Stimulated activated CD8-positive, alpha-beta memory T cell treated with anti-CD3 and anti-CD28 coated beads, Interleukin-7, amount 100 ng/mL, for 4 hours (primary cell): ENCODE results near the gene ATG14.
A peak's percentile ranks its signal among the peaks of the same experiment; 100 is the strongest.
"Not testable (repeated sequence)": the region's sequence is repeated elsewhere in the genome, so short reads cannot be mapped to it uniquely, and the experiment has no call there.

Experiments
- DNase-seq, 2 donors: peaks; one replicate each; pipeline ENCODE4 v3.0.0-alpha.2; 2020; ENCODE audit warnings: low read depth in 2 of 2

The ATG14 gene, protein sequence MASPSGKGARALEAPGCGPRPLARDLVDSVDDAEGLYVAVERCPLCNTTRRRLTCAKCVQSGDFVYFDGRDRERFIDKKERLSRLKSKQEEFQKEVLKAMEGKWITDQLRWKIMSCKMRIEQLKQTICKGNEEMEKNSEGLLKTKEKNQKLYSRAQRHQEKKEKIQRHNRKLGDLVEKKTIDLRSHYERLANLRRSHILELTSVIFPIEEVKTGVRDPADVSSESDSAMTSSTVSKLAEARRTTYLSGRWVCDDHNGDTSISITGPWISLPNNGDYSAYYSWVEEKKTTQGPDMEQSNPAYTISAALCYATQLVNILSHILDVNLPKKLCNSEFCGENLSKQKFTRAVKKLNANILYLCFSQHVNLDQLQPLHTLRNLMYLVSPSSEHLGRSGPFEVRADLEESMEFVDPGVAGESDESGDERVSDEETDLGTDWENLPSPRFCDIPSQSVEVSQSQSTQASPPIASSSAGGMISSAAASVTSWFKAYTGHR

GRCh38 chr14:55411426-55412389, at the start of gene ATG14:
Gene ATG14 (minus strand): TSS chr14:55411830. CDS start chr14:55411822, 8 bp downstream.
- peak; percentile 63 to 69 for DNase-seq

DNA sequence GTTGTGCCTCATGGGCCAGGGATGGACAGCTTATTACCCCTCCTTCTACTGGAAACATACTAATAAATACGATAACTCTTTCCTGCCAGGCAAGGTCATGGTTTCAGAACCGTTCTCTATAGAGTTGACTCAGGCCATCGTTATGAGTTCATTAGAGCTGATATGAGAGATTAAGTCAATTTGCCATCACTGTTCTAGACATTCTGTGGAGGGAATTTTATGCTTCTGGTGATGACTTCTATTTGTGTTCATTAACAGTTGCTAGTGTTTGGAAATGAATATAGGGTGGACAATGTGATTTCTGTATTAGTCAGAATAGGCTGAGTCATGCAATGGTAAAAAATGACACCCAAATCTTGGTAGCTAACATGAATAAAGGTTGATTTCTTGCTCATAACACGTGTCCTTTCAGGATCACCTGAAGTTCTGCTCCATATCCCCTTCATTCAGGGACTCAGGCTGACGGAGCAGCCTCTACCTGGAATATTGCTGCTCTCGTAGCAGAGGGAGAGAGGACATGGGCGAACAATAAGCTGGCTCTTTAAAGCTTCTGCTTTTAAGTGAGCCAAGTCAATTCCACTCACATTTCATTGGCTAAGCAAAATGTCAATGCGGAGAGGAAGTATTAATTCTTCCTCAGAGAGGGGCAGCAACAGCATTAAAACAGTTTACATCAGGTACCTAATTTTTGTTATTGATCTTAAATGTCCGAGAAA, 47.3 kb upstream of the ATG14 start:
- DNase-seq, result no peak

- no peak for DNase-seq
Observed at GRCh38 chr14:55457496-55457895, 45.9 kb upstream of the ATG14 start.

- DNase-seq, result not testable (repeated sequence)
Observed at GRCh38 chr14:55456411-55456810, 44.8 kb upstream of the ATG14 start.

DNA sequence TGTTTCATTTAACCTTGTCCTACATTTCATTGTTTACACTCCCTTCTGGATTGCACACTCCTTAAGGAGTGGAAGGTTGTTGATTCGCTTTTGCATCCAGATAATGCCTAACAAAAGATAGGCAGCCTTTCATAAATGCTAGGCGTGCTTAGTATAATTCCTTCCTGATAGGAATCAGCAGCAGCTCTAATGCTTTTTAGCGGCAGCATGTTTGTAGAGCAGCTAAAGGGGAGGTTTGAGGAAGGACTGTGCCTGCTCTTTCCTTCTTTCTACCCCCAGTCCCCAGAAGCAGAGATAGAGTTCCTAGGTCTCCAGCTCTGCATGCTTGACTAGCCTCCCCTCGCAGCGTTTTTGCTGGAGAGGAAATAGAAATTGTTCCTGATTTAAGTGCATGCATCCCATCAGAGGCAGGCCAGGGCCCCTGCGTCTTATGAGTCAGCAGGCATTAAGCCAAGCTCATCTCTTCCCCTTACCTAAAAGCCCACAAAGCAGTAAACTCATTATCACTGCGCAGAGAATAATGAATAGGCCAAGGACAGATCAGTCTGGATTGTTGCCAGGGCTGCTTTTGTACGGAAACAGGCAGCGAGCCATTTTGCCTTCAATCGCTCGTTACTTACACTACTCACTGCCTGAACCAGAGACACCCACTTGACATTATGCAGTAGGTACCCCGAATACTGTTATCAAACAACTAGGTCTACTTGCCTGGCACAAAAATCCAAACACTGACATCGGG, 42.8 kb upstream of the ATG14 start:
- DNase-seq, result no peak

- DNase-seq, result no peak
Observed at GRCh38 chr14:55451950-55452349, 40.3 kb upstream of the ATG14 start.

DNA sequence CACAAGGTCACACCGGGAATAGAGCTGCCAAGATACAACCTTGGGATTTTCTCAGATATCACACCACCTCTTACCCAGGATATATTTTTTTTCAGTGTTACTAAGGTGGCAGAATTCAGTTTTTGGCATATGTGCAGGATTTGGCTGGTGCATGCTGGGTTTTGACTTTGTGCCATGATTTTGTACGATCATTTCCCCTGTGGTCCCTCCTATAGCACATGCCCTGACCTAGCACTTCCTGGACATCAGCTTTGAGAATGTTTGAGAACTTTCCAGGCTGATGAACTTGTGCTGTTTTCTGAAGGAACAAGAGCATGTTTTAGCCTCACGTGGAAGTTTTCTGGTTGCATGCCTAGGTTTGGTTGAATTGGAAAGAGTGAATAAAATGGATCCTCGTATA, 39.8 kb upstream of the ATG14 start:
- no peak for DNase-seq

- DNase-seq, result no peak
Observed at GRCh38 chr14:55450987-55451386, 39.4 kb upstream of the ATG14 start.

DNA sequence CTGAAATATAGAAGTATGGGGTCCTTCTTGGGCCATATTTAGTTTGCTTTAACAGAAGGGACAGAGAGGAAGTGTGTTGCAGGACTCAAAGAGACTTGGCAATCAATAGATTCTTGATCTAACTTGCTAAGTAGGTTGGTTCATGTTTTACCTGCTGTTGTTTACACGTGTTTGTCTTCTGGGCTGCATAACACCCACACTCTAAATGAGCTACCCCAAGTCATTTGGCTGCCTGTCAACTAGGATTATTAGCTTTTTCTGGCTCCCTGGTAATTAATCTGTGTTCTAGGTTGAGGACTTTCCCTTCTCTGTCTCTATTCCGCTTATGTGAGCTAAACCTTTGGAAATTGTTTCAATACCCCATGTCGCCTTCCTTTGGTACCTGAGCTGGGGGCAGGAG, 38.9 kb upstream of the ATG14 start:
- DNase-seq, result no peak

- no peak for DNase-seq
Observed at GRCh38 chr14:55450124-55450523, 38.5 kb upstream of the ATG14 start.

DNA sequence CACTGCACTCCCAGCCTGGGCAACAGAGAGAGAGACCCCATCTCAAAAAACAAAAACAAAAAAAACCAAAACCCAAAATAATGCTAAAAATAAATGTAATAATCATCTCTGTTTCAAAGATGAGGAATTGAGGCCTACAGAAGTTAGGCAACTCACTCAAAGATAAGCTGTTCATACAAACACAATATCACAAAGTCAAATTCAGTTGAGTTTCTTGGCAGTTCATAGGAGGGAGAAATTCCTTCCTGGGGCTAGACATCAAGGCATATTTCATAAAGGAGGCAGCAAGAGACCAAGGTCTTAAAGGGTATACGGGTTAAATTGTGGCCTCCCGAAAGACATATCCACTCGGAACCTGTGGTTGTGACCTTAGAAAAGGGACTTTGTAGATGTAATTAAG, 37.5 kb upstream of the ATG14 start:
- DNase-seq, result no peak

- no peak for DNase-seq
Observed at GRCh38 chr14:55448141-55448614, 36.5 kb upstream of the ATG14 start.

- no peak for DNase-seq
Observed at GRCh38 chr14:55446833-55447232, 35.2 kb upstream of the ATG14 start.

GRCh38 chr14:55446127-55446736, 34.6 kb upstream of the ATG14 start:
- peak in 1 of 2 donors; percentile 22 for DNase-seq

GRCh38 chr14:55441286-55441685, 29.7 kb upstream of the ATG14 start:
- DNase-seq, result no peak

- no peak for DNase-seq
Observed at GRCh38 chr14:55440385-55440784, 28.8 kb upstream of the ATG14 start, which contains the start of gene TBPL2. Gene TBPL2 (minus strand): TSS chr14:55440616. CDS start chr14:55440449, 167 bp downstream.

- DNase-seq, result no peak
Observed at GRCh38 chr14:55438066-55438683, 26.5 kb upstream of the ATG14 start.

GRCh38 chr14:55436931-55437330, 25.3 kb upstream of the ATG14 start:
- DNase-seq, result no peak

GRCh38 chr14:55436519-55436918, 24.9 kb upstream of the ATG14 start:
- DNase-seq, result no peak

DNA sequence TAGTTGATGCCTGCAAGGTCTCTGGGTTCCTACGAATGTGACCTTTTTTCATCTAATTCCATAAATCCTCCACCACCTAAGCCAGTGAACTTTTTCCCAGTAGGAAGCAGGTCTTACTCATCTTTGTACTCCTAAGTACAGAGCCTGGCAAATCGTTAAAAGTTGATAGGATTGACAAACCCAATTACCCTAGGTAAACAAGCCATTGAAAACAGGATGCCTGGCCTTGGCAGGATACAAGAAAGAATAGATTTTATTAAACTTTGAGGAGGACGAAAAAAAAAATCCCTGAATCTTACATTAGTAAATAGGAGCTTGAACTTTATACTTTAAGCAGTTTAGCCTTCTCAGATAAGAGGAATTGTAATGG, 23.2 kb upstream of the ATG14 start:
- DNase-seq, result no peak
